SU-DHL-6 (cell line): Measurements from ENCODE around the gene KCNIP4.

Experiments used
- EZH2phosphoT487 ChIP-seq: fragments of 200-600 bp; sonication (generic), shearing (Covaris generic); conservative IDR thresholded peaks from 2 replicates; pipeline ENCODE4 v1.6.1; 2018; ENCODE audit warnings: mild to moderate bottlenecking, antibody characterized with exemption, low read length, moderate library complexity, mixed read lengths
- TF ChIP-seq, protein P1 (sequence below): fragments of 200-600 bp; sonication (generic); IDR thresholded peaks from one replicate; pipeline ENCODE4 v1.5.1; 2017; ENCODE audit warnings: antibody characterized with exemption, mild to moderate bottlenecking, low read length, moderate library complexity; ENCODE audit not compliant: insufficient read depth, poor library complexity, severe bottlenecking

DNA sequence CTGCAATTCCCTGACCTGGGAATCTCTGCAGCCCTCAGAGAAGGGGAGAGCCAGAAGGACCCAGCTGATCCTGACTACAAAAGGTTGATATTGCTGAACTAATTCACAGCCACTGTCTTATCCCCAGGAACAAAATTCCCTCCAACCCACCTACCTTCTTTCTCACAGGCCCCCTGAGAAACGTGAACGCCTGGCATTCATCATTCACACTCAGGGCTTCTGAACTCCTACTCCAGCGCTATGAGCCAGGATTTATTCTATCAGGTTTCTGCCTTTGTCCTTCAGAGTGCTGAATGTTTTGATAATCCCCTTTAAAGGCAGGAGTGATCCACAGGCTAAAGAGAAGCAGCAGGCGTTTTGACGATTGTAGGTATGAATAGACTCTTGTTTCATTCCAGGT lies 76.5 kb downstream of the KCNIP4 start:
- TF ChIP-seq, protein P1, sequence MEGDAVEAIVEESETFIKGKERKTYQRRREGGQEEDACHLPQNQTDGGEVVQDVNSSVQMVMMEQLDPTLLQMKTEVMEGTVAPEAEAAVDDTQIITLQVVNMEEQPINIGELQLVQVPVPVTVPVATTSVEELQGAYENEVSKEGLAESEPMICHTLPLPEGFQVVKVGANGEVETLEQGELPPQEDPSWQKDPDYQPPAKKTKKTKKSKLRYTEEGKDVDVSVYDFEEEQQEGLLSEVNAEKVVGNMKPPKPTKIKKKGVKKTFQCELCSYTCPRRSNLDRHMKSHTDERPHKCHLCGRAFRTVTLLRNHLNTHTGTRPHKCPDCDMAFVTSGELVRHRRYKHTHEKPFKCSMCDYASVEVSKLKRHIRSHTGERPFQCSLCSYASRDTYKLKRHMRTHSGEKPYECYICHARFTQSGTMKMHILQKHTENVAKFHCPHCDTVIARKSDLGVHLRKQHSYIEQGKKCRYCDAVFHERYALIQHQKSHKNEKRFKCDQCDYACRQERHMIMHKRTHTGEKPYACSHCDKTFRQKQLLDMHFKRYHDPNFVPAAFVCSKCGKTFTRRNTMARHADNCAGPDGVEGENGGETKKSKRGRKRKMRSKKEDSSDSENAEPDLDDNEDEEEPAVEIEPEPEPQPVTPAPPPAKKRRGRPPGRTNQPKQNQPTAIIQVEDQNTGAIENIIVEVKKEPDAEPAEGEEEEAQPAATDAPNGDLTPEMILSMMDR, result no peak
- no peak for TF ChIP-seq EZH2phosphoT487
